OCI-LY7 (cell line): ENCODE measurements around the gene ACOD1. TPM values are rescaled to one million over a fixed set of nuclear protein-coding genes. Genes with fewer than 3 reads are reported as not detected.

ENCODE experiments used
- BruUV-seq: library from RNA; stranded (reverse); fragments of 400-500 nt; replicated peaks from 2 replicates; lab custom pipeline; 2021; lab: Mats Ljungman, UMichigan
- CTCF ChIA-PET: fragments of 300-600 bp; sonication (Branson Sonifier 250); formaldehyde crosslinking; loops from one replicate; lab custom pipeline; 2022; ENCODE audit warnings: antibody characterized with exemption; ENCODE audit not compliant: unreplicated experiment; lab: Charles Lee
- POLR2A ChIA-PET: fragments of 300-600 bp; sonication (Branson Sonifier 250); formaldehyde crosslinking; loops from one replicate; lab custom pipeline; 2022; ENCODE audit warnings: antibody characterized with exemption; lab: Charles Lee
- DNase-seq: peaks from one replicate; pipeline ENCODE4 v3.0.0-alpha.2; 2015; ENCODE audit warnings: low spot score
- H2AFZ ChIP-seq: fragments of 200-600 bp; sonication (generic), shearing (Covaris generic); 2 replicates; pipeline ENCODE4 v1.6.1; 2014; ENCODE audit warnings: mild to moderate bottlenecking, antibody characterized with exemption, low read length, moderate library complexity
- H3K27ac ChIP-seq: fragments of 200-600 bp; sonication (generic); 2 replicates; pipeline ENCODE4 v1.5.1; 2014; ENCODE audit warnings: mixed run types, low read depth, mild to moderate bottlenecking, moderate library complexity, low read length, inconsistent platforms; ENCODE audit not compliant: poor library complexity, severe bottlenecking
- H3K36me3 ChIP-seq: fragments of 200-600 bp; sonication (generic); 2 replicates; pipeline ENCODE4 v1.6.1; 2014; ENCODE audit warnings: mild to moderate bottlenecking, antibody characterized with exemption, low read length, moderate library complexity, mixed read lengths; ENCODE audit not compliant: insufficient read depth
- H3K4me1 ChIP-seq: fragments of 200-600 bp; sonication (generic); 2 replicates; pipeline ENCODE4 v1.5.1; 2014; ENCODE audit warnings: mild to moderate bottlenecking, low read length; ENCODE audit not compliant: insufficient read depth, poor library complexity, severe bottlenecking
- H3K4me2 ChIP-seq: fragments of 200-600 bp; sonication (generic); 2 replicates; pipeline ENCODE4 v1.6.1; 2014; ENCODE audit warnings: mild to moderate bottlenecking, low read length
- H3K4me3 ChIP-seq: fragments of 200-600 bp; sonication (generic); 2 replicates; pipeline ENCODE4 v1.5.1; 2014; ENCODE audit warnings: mild to moderate bottlenecking, low read depth, low read length; ENCODE audit not compliant: poor library complexity, severe bottlenecking
- H3K79me2 ChIP-seq: fragments of 200-600 bp; sonication (generic); 2 replicates; pipeline ENCODE4 v1.6.1; 2016; ENCODE audit warnings: low read depth, mild to moderate bottlenecking, low read length, moderate library complexity, mixed read lengths; ENCODE audit not compliant: insufficient read depth
- H3K9me2 ChIP-seq: fragments of 200-600 bp; sonication (generic); 2 replicates; pipeline ENCODE4 v1.6.1; 2016; ENCODE audit warnings: mild to moderate bottlenecking, low read length, mixed read lengths; ENCODE audit not compliant: insufficient read depth
- H3K9me3 ChIP-seq: fragments of 200-600 bp; sonication (generic); 2 replicates; pipeline ENCODE4 v1.6.1; 2014; ENCODE audit warnings: mild to moderate bottlenecking, mixed run types, low read length, mixed read lengths
- H4K20me1 ChIP-seq: fragments of 200-600 bp; sonication (generic); 2 replicates; pipeline ENCODE4 v1.6.1; 2014; ENCODE audit warnings: mild to moderate bottlenecking, antibody characterized with exemption, low read length, moderate library complexity, mixed read lengths; ENCODE audit not compliant: insufficient read depth
- EZH2phosphoT487 ChIP-seq: fragments of 200-600 bp; sonication (generic); IDR thresholded peaks from 2 replicates; pipeline ENCODE4 v1.6.1; 2018; ENCODE audit warnings: low read depth, borderline replicate concordance, mild to moderate bottlenecking, mixed run types, antibody characterized with exemption, low read length, moderate library complexity, mixed read lengths
- intact Hi-C: fragments of 100-400 bp; cut with micrococcal nuclease; formaldehyde crosslinking; loops from one replicate; pipeline ENCODE4 v1.10.0; 2022; ENCODE audit not compliant: unreplicated experiment
- total RNA-seq, 2 experiments: library from RNA; depleted of rRNA in 1 of 2; stranded (reverse); fragments of >200 nt in 1 of 2; shearing (Covaris generic) in 1 of 2; gene quantifications; 2 replicates each; pipeline ENCODE4 v1.2.3, GENCODE V29; 2014 to 2022
- TF ChIP-seq, protein P1 (sequence below): fragments of 200-600 bp; sonication (generic); conservative IDR thresholded peaks from 2 replicates; pipeline ENCODE4 v1.5.1; 2014; ENCODE audit warnings: mild to moderate bottlenecking, antibody characterized with exemption, low read length, moderate library complexity, mixed read lengths

The ACOD1 gene
- total RNA-seq, 2 experiments from 2014 or later: not detected

DNA sequence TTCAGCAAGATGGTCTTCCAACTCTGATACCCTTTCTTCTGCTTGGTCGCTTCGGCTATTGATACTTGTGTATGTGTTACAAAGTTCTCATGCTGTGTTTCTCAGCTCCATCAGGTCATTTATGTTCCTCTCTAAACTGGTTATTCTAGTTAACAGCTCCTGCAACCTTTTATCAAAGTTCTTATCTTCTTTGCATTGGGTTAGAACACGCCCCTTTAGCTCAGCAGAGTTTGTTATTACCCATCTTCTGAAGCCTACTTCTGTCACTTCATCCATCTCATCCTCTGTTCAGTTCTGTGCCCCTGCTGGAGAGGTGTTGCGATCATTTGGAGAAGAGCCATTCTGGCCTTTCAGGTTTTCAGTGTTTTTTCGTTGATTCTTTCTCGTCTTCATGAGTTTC, 18.7 kb downstream of the ACOD1 start:
- no peaks in the 10 kb centered on the region for H4K20me1 ChIP-seq
- no TSS peak for BruUV-seq
- POLR2A ChIA-PET: no interaction called here

DNA sequence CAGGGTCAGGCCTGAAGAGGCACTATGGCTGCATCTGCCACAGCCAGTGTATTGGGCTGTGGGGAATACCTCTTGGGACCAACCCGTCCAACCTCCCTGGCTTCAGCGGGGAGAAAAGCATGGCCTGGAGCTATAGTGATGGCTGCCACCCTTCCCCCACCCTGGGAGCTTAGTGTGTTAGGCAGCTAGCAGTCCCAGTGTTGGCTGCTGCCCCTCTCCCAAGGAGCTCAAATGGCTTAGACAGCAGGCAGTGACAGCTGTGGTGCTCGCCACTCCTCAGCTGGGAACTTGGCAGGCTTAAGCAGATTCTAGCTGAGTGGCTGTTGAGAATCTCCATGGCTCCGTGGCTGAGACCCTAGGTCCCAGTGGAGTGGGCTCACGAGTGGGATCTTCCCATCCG, 19.7 kb downstream of the ACOD1 start:
- no peak overlapping the region for H3K4me3 ChIP-seq
- TF ChIP-seq EZH2phosphoT487: no peak
- TF ChIP-seq, protein P1, sequence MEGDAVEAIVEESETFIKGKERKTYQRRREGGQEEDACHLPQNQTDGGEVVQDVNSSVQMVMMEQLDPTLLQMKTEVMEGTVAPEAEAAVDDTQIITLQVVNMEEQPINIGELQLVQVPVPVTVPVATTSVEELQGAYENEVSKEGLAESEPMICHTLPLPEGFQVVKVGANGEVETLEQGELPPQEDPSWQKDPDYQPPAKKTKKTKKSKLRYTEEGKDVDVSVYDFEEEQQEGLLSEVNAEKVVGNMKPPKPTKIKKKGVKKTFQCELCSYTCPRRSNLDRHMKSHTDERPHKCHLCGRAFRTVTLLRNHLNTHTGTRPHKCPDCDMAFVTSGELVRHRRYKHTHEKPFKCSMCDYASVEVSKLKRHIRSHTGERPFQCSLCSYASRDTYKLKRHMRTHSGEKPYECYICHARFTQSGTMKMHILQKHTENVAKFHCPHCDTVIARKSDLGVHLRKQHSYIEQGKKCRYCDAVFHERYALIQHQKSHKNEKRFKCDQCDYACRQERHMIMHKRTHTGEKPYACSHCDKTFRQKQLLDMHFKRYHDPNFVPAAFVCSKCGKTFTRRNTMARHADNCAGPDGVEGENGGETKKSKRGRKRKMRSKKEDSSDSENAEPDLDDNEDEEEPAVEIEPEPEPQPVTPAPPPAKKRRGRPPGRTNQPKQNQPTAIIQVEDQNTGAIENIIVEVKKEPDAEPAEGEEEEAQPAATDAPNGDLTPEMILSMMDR: no peak
- intact Hi-C loops: no loop called here
- ChIA-PET CTCF (no interaction called here), POLR2A (no interaction called here)
- no peak overlapping the region for H3K27ac ChIP-seq
- no peaks in the 10 kb centered on the region for H3K79me2 ChIP-seq
- DNase-seq: no peak
- H3K4me1 ChIP-seq: no peaks in the 10 kb centered on the region
- no peaks in the 10 kb centered on the region for H3K9me3 ChIP-seq
- no peaks in the 10 kb centered on the region for H4K20me1 ChIP-seq
- H2AFZ ChIP-seq: no peak overlapping the region
- no peaks in the 10 kb centered on the region for H3K36me3 ChIP-seq
- no TSS peak for BruUV-seq
- no peaks in the 10 kb centered on the region for H3K9me2 ChIP-seq
- H3K4me2 ChIP-seq: no peak overlapping the region

More for the DNA sequence above, 18.7 kb downstream of the ACOD1 start:
- Histone ChIP-seq H3K9me3 (no peaks in the 10 kb centered on the region), H2AFZ (no peak overlapping the region), H3K9me2 (no peaks in the 10 kb centered on the region), H3K36me3 (no peaks in the 10 kb centered on the region), H3K4me3 (no peak overlapping the region), H3K4me2 (no peak overlapping the region), H3K79me2 (no peaks in the 10 kb centered on the region), H3K27ac (no peak overlapping the region), H3K4me1 (no peaks in the 10 kb centered on the region)
- no peak for DNase-seq
- intact Hi-C loops: no loop called here
- CTCF ChIA-PET: no interaction called here
- TF ChIP-seq, protein P1: no peak
- no peak for TF ChIP-seq EZH2phosphoT487

DNA sequence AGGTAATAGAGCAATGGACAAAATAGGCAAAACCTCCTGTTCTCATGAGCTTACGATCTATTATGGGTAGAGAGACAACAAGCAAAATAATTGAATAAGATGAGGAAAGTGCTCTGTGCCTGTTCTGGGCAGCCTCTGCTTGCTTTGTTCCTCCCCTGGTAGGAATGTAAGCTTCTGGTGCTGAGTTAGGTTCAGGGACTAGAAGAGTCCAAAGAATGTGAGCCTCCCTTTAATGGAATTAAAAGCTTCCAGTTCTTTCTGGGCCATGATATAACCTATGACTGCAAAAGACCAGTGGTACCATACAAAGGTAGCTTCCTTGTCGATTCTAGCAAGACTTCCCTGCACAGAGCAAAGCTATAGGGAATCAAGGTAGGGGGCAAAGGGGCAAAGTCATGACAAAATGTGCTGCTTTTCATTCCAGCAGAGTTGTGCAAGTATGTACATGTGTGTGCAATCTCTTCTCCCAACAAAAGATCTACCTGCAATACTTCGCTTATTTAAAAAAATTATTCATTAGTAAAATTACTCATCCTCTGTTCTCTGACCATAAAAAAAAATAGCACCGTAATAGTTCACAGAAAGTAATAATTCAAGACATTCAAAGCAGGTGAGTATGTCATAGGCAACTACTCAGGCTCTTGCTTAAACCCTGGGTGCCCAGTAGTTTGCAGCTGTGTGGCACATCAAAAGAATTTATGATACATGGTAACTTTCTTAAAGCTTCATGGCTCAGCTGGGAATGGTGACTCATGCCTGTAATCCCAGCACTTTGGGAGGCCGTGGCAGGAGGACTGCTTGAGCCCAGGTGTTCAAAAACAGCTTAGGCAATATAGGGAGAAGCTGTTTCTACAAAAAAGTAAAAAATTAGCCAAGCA, 21.4 kb downstream of the ACOD1 start:
- Histone ChIP-seq H3K9me2 (no peaks in the 10 kb centered on the region), H3K4me3 (no peak overlapping the region), H3K9me3 (no peaks in the 10 kb centered on the region), H3K79me2 (no peaks in the 10 kb centered on the region), H2AFZ (no peak overlapping the region), H3K27ac (no peak overlapping the region), H3K4me1 (no peaks in the 10 kb centered on the region), H3K36me3 (no peaks in the 10 kb centered on the region), H3K4me2 (no peak overlapping the region), H4K20me1 (no peaks in the 10 kb centered on the region)
- no peak for DNase-seq
- ChIA-PET CTCF (no interaction called here), POLR2A (interaction anchor here (0.6 to 0.7 kb wide), 3 partner anchors 11 to 145 kb away, joined by 3 to 7 read pairs (median 3); no protein-coding TSS in a partner anchor)
- intact Hi-C loops: no loop called here
- no TSS peak for BruUV-seq
- no peak for TF ChIP-seq EZH2phosphoT487
- TF ChIP-seq, protein P1: no peak
